GM18498 (cell line): Measurements from ENCODE around the gene MMD.

Source experiments
- ATAC-seq: cut with Tn5 transposase; IDR thresholded peaks from one replicate; pipeline ENCODE4 v1.9.1; 2021; ENCODE audit warnings: mild to moderate bottlenecking, moderate library complexity; ENCODE audit not compliant: unreplicated experiment

Gene MMD

GRCh38 chr17:55354941-55355340, 66.7 kb downstream of the MMD start:
- ATAC-seq, result no peak

GRCh38 chr17:55354010-55354409, 67.6 kb downstream of the MMD start:
- no peak for ATAC-seq

GRCh38 chr17:55351226-55351625, 70.4 kb downstream of the MMD start:
- no peak for ATAC-seq

- ATAC-seq, result no peak
Measured at GRCh38 chr17:55350825-55351205, 70.8 kb downstream of the MMD start.

- peak; percentile 60 for ATAC-seq
Measured at GRCh38 chr17:55348749-55349354, 72.8 kb downstream of the MMD start.

- no peak for ATAC-seq
Measured at GRCh38 chr17:55347341-55347740, 74.3 kb downstream of the MMD start.

- no peak for ATAC-seq
Measured at GRCh38 chr17:55346658-55347057, 75.0 kb downstream of the MMD start.

- no peak for ATAC-seq
Measured at GRCh38 chr17:55345132-55345531, 76.5 kb downstream of the MMD start.

- ATAC-seq, result no peak
Measured at GRCh38 chr17:55344514-55344997, 77.1 kb downstream of the MMD start.

- ATAC-seq, result no peak
Measured at GRCh38 chr17:55343900-55344513, 77.6 kb downstream of the MMD start.

- ATAC-seq, result no peak
Measured at GRCh38 chr17:55342800-55343585, 78.6 kb downstream of the MMD start.
